Effector memory CD4-positive, alpha-beta T cell (primary cell): ENCODE data around the gene QRFP.

Experiments
- DNase-seq, 3 donors: peaks; one replicate each; pipeline ENCODE4 v3.0.0-alpha.2; 2020
- H3K27ac ChIP-seq: 2 replicates; pipeline ENCODE4 v1.7.0; 2013; ENCODE audit warnings: mild to moderate bottlenecking, low read length, moderate library complexity; ENCODE audit not compliant: insufficient read depth, poor library complexity, severe bottlenecking
- H3K27me3 ChIP-seq: replicated peaks from 2 replicates; pipeline ENCODE4 v1.7.0; 2013; ENCODE audit warnings: mild to moderate bottlenecking, low read length; ENCODE audit not compliant: insufficient read depth, control insufficient read depth, poor library complexity, severe bottlenecking
- H3K36me3 ChIP-seq: 2 replicates; pipeline ENCODE4 v1.7.0; 2013; ENCODE audit warnings: mild to moderate bottlenecking, low read length, moderate library complexity; ENCODE audit not compliant: control insufficient read depth, insufficient read depth
- H3K4me1 ChIP-seq: 2 replicates; pipeline ENCODE4 v1.7.0; 2013; ENCODE audit warnings: low read length, mild to moderate bottlenecking; ENCODE audit not compliant: control insufficient read depth, insufficient read depth, poor library complexity, severe bottlenecking
- H3K4me3 ChIP-seq: 2 replicates; pipeline ENCODE4 v1.7.0; 2013; ENCODE audit warnings: low read length, low read depth, mild to moderate bottlenecking; ENCODE audit not compliant: insufficient read depth, poor library complexity, severe bottlenecking
- H3K9me3 ChIP-seq: 2 replicates; pipeline ENCODE4 v1.7.0; 2013; ENCODE audit warnings: mild to moderate bottlenecking, low read length, moderate library complexity; ENCODE audit not compliant: control insufficient read depth

The QRFP gene

DNA sequence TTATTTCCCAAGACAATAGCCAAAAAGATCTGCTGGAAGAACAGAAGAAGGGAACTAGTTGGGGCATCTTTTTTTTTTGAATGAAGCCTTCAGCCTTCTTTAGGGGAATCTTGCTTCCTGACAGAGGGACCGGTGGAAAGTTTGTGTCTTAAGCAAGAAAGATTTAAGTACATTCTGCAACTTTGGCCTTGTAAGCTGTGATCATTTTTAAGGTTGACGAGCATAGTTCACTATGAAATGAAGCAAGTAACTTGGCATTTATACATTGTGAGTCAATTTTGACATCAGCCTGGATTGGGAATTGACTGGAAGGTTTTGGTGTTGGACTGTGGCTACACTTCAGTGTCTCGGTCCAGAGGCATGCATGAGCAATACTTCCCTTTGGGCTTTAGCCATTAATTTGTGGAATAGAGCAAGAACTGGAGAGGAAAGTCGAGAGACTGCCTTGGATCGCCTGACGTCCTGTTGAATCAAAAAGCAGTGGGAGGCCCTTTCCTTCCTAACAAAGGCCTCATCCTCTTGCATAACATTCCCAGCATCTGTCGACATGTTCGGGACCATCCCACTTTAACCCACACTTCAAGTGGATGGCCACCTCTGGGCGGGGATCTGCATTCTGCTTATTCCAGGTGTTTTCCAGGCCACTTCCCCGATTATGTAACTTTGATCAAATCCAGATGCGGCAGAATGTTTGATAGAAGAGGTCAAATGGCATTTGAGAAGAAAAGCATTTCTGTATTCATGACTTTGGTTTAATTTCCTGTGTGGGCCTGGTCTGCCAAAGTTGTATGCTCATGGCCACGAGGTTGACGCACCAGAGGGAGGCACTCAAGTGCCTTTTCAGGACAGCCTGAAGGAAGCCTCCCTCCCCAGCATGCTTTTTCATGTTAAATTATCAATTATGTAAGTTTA, 49.0 kb downstream of the QRFP start:
- H3K27me3 ChIP-seq, result no peaks in the 10 kb centered on the region
- no peaks in the 10 kb centered on the region for H3K9me3 ChIP-seq
- no peak overlapping the region for H3K27ac ChIP-seq
- no peak overlapping the region for H3K4me3 ChIP-seq
- no peaks in the 10 kb centered on the region for H3K36me3 ChIP-seq
- no peak for DNase-seq
- H3K4me1 ChIP-seq, result no peaks in the 10 kb centered on the region

DNA sequence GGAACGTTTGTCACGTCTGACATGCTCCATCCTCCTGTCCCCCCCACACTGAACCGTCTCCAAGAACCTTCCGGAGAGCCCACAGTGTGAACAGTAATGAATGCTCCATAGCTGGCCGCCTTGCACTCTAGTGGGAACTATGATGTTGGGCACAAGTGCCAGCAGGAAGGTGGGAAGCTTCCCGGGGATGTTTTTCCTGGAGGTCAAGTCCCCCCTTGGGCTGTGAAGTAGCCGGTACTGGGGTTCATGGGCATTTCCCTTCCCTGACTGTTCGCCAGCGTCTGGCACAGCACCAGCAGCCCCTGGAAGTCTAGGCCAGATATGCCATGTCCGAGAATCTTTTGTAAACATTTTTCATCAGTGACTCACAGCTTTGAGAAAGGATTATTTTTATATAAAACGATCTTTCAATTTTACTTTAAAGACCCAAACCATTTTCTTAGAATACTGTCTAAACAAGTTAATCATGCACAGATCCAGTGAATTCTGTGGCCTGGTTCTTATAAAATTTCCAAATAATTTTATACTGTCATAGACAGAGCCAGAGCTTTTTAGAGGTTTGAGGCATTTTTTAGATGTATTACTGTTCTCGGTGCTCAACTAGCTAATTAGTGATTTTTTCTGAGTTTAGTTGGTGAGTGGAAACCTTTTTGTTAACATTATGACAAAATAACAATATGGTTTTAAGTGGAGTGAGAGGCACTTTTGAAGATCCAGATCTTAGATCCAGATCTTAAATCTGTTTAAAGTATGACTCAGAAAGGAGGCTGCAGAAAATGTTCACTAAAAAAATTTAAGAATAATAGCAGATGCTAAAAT, 49.9 kb downstream of the QRFP start:
- no peak overlapping the region for H3K27ac ChIP-seq
- no peak overlapping the region for H3K4me3 ChIP-seq
- H3K36me3 ChIP-seq, result no peaks in the 10 kb centered on the region
- no peaks in the 10 kb centered on the region for H3K27me3 ChIP-seq
- H3K9me3 ChIP-seq, result no peaks in the 10 kb centered on the region
- no peak for DNase-seq
- no peaks in the 10 kb centered on the region for H3K4me1 ChIP-seq

DNA sequence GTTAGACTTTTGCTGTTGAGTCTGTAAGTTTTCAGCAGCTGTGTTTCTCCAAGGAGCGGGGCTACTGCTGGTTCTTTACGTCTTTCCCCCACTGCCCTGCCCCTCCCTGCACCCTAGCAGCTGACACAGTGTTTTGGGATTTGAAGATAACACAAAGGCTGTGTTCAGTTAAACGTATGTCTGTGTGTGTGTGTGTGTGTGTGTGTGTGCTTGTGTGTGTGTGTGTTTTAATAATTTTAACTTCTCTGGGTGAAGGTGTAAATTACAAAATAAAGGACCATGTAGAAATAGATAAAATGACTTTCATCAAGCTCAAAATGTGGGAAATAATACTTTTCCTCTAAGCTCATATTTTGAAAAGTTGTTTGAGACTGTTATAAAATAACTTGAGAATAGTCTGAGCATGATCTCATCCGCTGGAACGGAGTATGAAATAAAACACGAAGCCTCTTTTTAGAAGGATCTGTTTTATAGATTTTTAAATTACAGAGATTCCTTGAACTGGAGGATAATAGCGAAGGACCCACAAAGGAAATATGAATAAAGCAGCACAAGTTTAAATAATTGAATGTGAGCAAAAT, 50.6 kb downstream of the QRFP start:
- Histone ChIP-seq H3K27ac (no peak overlapping the region), H3K9me3 (no peaks in the 10 kb centered on the region), H3K36me3 (no peaks in the 10 kb centered on the region), H3K4me1 (no peaks in the 10 kb centered on the region), H3K4me3 (no peak overlapping the region), H3K27me3 (no peaks in the 10 kb centered on the region)
- no peak for DNase-seq

DNA sequence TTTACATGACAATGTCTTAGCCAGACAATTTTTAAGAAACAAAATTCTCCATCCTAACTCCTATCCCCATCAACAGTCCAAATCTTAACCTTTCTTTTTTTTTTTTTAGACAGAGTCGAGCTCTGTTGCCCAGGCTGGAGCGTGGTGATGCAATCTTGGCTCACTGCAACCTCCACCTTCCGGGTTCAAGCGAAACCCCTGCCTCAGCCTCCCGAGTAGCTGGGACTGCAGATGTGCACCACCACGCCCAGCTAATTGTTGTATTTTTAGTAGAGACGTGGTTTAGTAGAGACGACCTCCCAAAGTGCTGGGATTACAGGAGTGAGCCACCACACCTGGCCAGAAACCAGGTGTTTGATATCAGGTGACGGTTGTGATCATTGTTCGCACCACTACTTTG, 51.4 kb downstream of the QRFP start:
- no peaks in the 10 kb centered on the region for H3K9me3 ChIP-seq
- no peak for DNase-seq
- no peaks in the 10 kb centered on the region for H3K36me3 ChIP-seq
- no peaks in the 10 kb centered on the region for H3K27me3 ChIP-seq
- no peak overlapping the region for H3K27ac ChIP-seq
- H3K4me1 ChIP-seq, result no peaks in the 10 kb centered on the region
- no peak overlapping the region for H3K4me3 ChIP-seq

DNA sequence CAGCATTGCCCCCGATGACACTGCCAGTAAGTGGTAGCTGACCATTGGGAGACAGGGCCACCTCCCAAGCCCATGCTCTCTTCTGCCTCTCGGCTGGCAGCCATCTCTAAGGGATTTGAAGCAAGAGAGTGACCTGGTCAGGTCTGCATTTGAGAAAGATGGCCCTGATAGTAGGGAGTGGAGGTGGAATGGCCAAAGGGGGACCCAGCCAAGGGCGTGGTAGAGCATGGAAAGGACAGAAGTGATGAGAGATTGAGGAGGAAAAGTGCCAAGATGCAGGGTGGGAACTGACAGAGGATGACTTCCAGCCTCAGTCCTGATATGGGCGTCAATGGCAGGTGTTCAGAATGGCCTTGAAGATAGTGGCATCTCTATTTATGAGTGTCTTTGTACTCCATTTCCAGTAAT, 52.6 kb downstream of the QRFP start:
- H3K36me3 ChIP-seq, result no peaks in the 10 kb centered on the region
- no peak overlapping the region for H3K27ac ChIP-seq
- no peak for DNase-seq
- no peak overlapping the region for H3K4me3 ChIP-seq
- H3K27me3 ChIP-seq, result no peaks in the 10 kb centered on the region
- H3K4me1 ChIP-seq, result no peaks in the 10 kb centered on the region
- H3K9me3 ChIP-seq, result no peaks in the 10 kb centered on the region

DNA sequence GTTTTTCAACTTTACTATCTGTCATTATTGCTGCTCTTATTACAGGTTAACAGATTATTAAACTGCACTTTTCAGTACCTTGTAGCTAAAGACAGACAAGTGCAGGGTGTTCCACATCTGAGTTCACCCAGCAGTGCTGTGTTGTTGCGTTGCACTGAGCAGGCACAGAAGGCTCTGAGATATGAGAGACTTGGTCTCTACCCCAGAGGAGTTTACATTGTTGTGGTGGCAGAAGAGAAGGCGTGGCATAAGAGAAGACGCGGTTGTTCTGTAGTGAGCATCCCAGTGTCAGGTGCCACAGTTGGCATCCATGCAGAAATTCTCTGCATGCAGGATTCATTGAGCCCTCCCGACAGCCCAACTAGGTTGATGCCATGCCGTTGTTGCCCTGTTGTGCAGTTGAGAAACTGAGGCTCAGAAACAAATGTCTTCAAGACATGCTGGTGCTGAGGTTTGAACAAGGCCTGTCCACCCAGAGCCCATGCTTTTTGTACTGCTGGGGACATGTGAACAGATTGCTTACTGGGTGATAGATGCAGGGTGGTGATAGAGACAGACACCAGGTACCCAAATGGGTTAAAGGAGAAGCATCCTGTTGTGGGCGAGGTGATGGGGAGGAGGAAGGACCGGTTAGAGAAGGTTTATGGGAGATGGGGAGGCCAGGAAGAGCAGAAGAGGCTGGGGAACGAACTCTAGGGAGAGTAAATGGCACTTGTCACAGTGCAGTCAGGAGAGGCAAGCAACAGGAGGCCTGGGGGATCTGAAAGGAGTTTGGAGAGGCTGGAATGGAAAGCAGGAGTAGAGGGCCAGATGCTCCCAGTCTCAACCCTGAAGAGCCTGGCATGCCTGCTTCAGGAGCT, 53.3 kb downstream of the QRFP start:
- no peaks in the 10 kb centered on the region for H3K4me1 ChIP-seq
- no peak for DNase-seq
- no peaks in the 10 kb centered on the region for H3K36me3 ChIP-seq
- no peaks in the 10 kb centered on the region for H3K9me3 ChIP-seq
- no peak overlapping the region for H3K4me3 ChIP-seq
- H3K27ac ChIP-seq, result no peak overlapping the region
- H3K27me3 ChIP-seq, result no peaks in the 10 kb centered on the region
